ENCODE measurements around the gene SGSH. TPM values are rescaled to one million over a fixed set of nuclear protein-coding genes. Genes with fewer than 3 reads are reported as not detected.

SGSH gene
- polyA plus RNA-seq, 1 donor (not counting 4 experiments of a cell fraction or from before 2014, with no cell fraction given): 9.6 TPM

GRCh38 chr17:80246266-80246681 lies 26.1 kb upstream of the SGSH start:
- no peak for FAIRE-seq

GRCh38 chr17:80245566-80246265 lies 25.6 kb upstream of the SGSH start:
- no peak overlapping the region for H3K27ac ChIP-seq (ENCODE audit: control insufficient read depth, insufficient read depth, low read length)
- TF ChIP-seq CTCF (optimal IDR thresholded peaks at IDR 0.05 in 1 of 3, IDR thresholded peaks at IDR 0.05 in 1 of 3, conservative IDR thresholded peaks at IDR 0.05 in 1 of 3; ENCODE audit: extremely low read depth in 1 of 3, insufficient read depth in 2 of 3, low read length in 3 of 3): no peak
- no peak for TF ChIP-seq EZH2 (IDR thresholded peaks at IDR 0.05; ENCODE audit: low read length)
- H3K4me1 ChIP-seq (ENCODE audit: control insufficient read depth, extremely low read depth, insufficient read depth, low read length): no peaks in the 10 kb centered on the region
- H3K27me3 ChIP-seq (ENCODE audit: control insufficient read depth, extremely low read depth, insufficient read depth, low read length): no peaks in the 10 kb centered on the region
- no peaks in the 10 kb centered on the region for H3K9me3 ChIP-seq (ENCODE audit: control insufficient read depth, low read depth, low read length)
- no peaks in the 10 kb centered on the region for H3K36me3 ChIP-seq (ENCODE audit: control insufficient read depth in 2 of 2, extremely low read depth in 1 of 2, insufficient read depth in 2 of 2, low read length in 2 of 2)
- H3K4me2 ChIP-seq (ENCODE audit: control insufficient read depth, extremely low read depth, insufficient read depth, low read depth, low read length): no peak overlapping the region
- DNase-seq (ENCODE audit: low read depth, low spot score) (no peak), FAIRE-seq (no peak)
- dilution Hi-C loops (cut with MboI; ENCODE audit: extremely low pct_ligation_motif_present, low sequenced_read_pairs): no loop called here
- no peak overlapping the region for H3K9ac ChIP-seq (ENCODE audit: control insufficient read depth, extremely low read depth, insufficient read depth, low read length)
- no peak overlapping the region for H2AFZ ChIP-seq (ENCODE audit: control insufficient read depth, low read length)
- no peaks in the 10 kb centered on the region for H3K79me2 ChIP-seq (ENCODE audit: control insufficient read depth, insufficient read depth, low read length)
- no peaks in the 10 kb centered on the region for H3K9me1 ChIP-seq (ENCODE audit: control insufficient read depth, extremely low read depth, insufficient read depth, low read length)
- H3K4me3 ChIP-seq (ENCODE audit: control insufficient read depth in 2 of 3, extremely low read depth in 1 of 3, insufficient read depth in 2 of 3, low read depth in 1 of 3, low read length in 3 of 3): no peak overlapping the region
- H4K20me1 ChIP-seq (ENCODE audit: control insufficient read depth, extremely low read depth, insufficient read depth, low read length): no peaks in the 10 kb centered on the region

More at GRCh38 chr17:80246266-80246681, 26.1 kb upstream of the SGSH start:
- Histone ChIP-seq H3K9ac (ENCODE audit: control insufficient read depth, extremely low read depth, insufficient read depth, low read length) (no peak overlapping the region), H3K4me1 (ENCODE audit: control insufficient read depth, extremely low read depth, insufficient read depth, low read length) (no peaks in the 10 kb centered on the region), H3K4me2 (ENCODE audit: control insufficient read depth, extremely low read depth, insufficient read depth, low read depth, low read length) (no peak overlapping the region), H2AFZ (ENCODE audit: control insufficient read depth, low read length) (no peak overlapping the region), H3K9me3 (ENCODE audit: control insufficient read depth, low read depth, low read length) (no peaks in the 10 kb centered on the region), H3K27me3 (ENCODE audit: control insufficient read depth, extremely low read depth, insufficient read depth, low read length) (no peaks in the 10 kb centered on the region), H3K9me1 (ENCODE audit: control insufficient read depth, extremely low read depth, insufficient read depth, low read length) (no peaks in the 10 kb centered on the region), H3K36me3 (ENCODE audit: control insufficient read depth in 2 of 2, extremely low read depth in 1 of 2, insufficient read depth in 2 of 2, low read length in 2 of 2) (no peaks in the 10 kb centered on the region), H3K79me2 (ENCODE audit: control insufficient read depth, insufficient read depth, low read length) (no peaks in the 10 kb centered on the region), H3K27ac (ENCODE audit: control insufficient read depth, insufficient read depth, low read length) (no peak overlapping the region), H3K4me3 (ENCODE audit: control insufficient read depth in 2 of 3, extremely low read depth in 1 of 3, insufficient read depth in 2 of 3, low read depth in 1 of 3, low read length in 3 of 3) (no peak overlapping the region), H4K20me1 (ENCODE audit: control insufficient read depth, extremely low read depth, insufficient read depth, low read length) (no peaks in the 10 kb centered on the region)
- dilution Hi-C loops (cut with MboI; ENCODE audit: extremely low pct_ligation_motif_present, low sequenced_read_pairs): no loop called here
- DNase-seq (ENCODE audit: low read depth, low spot score): no peak
- TF ChIP-seq CTCF (optimal IDR thresholded peaks at IDR 0.05 in 1 of 3, IDR thresholded peaks at IDR 0.05 in 1 of 3, conservative IDR thresholded peaks at IDR 0.05 in 1 of 3; ENCODE audit: extremely low read depth in 1 of 3, insufficient read depth in 2 of 3, low read length in 3 of 3) (no peak), EZH2 (IDR thresholded peaks at IDR 0.05; ENCODE audit: low read length) (no peak)
